T-helper 2 cell treated with Interferon-gamma antibody and Interleukin-4, amounts not matched to agents 100 ng/mL and 5 ng/mL, for 36 hours (primary cell): Measurements from ENCODE around the gene RCC2. TPM values are rescaled to one million over a fixed set of nuclear protein-coding genes. Genes with fewer than 3 reads are reported as not detected.
"Not testable (repeated sequence)": the region's sequence is repeated elsewhere in the genome, so short reads cannot be mapped to it uniquely, and the experiment has no call there.

Experiments used
- intact Hi-C: fragments of 100-400 bp; cut with micrococcal nuclease; formaldehyde crosslinking; loops from one replicate; pipeline ENCODE4 v1.15.1; 2023
- total RNA-seq: library from RNA; stranded (reverse); gene quantifications from 2 replicates; pipeline ENCODE4 v1.2.3, GENCODE V29; 2022

RCC2 gene
- total RNA-seq, 1 donor from 2014 or later, result 142 TPM

GRCh38 chr1:17420391-17420918 lies 19.0 kb downstream of the RCC2 start:
- intact Hi-C loops, result no loop called here

- intact Hi-C loops, result no loop called here
Observed at GRCh38 chr1:17419626-17420328, 19.7 kb downstream of the RCC2 start.

GRCh38 chr1:17416389-17416788 lies 23.1 kb downstream of the RCC2 start:
- intact Hi-C loops, result no loop called here

GRCh38 chr1:17414022-17414421 lies 25.5 kb downstream of the RCC2 start:
- intact Hi-C loops, result no loop called here

- intact Hi-C loops, result no loop called here
Observed at GRCh38 chr1:17412093-17412870, 27.2 kb downstream of the RCC2 start.

GRCh38 chr1:17409391-17409811 lies 30.1 kb downstream of the RCC2 start:
- intact Hi-C loops, result no loop called here

GRCh38 chr1:17407786-17408514 lies 31.5 kb downstream of the RCC2 start:
- intact Hi-C loops, result not testable (repeated sequence)

- intact Hi-C loops, result not testable (repeated sequence)
Observed at GRCh38 chr1:17406760-17407475, 32.6 kb downstream of the RCC2 start.

GRCh38 chr1:17405898-17406759 lies 33.3 kb downstream of the RCC2 start:
- intact Hi-C loops, result no loop called here

GRCh38 chr1:17404820-17405219 lies 34.7 kb downstream of the RCC2 start:
- intact Hi-C loops, result no loop called here

- intact Hi-C loops, result no loop called here
Observed at GRCh38 chr1:17404034-17404684, 35.3 kb downstream of the RCC2 start.

GRCh38 chr1:17403081-17403480 lies 36.4 kb downstream of the RCC2 start:
- intact Hi-C loops, result no loop called here

GRCh38 chr1:17401841-17402240 lies 37.6 kb downstream of the RCC2 start:
- intact Hi-C loops, result no loop called here

GRCh38 chr1:17400725-17401341 lies 38.6 kb downstream of the RCC2 start:
- intact Hi-C loops, result no loop called here

GRCh38 chr1:17397910-17398695 lies 41.4 kb downstream of the RCC2 start:
- intact Hi-C loops, result no loop called here

GRCh38 chr1:17393230-17393629 lies 46.2 kb downstream of the RCC2 start:
- intact Hi-C loops, result no loop called here

GRCh38 chr1:17392199-17392740 lies 47.2 kb downstream of the RCC2 start:
- intact Hi-C loops, result no loop called here

- intact Hi-C loops, result no loop called here
Observed at GRCh38 chr1:17381161-17381560, 58.3 kb downstream of the RCC2 start.
